Activated naive CD8-positive, alpha-beta T cell treated with anti-CD3 and anti-CD28 coated beads for 36 hours (primary cell): ENCODE measurements around the gene STARD13. TPM values are rescaled to one million over a fixed set of nuclear protein-coding genes. Genes with fewer than 3 reads are reported as not detected.

Source experiments
- DNase-seq: peaks from one replicate; pipeline ENCODE4 v3.0.0; 2021
- H3K27ac Mint-ChIP-seq: one replicate; pipeline ENCODE4 v1.8.0; 2022; ENCODE audit warnings: mild to moderate bottlenecking, moderate library complexity, mixed read lengths
- H3K27me3 Mint-ChIP-seq: one replicate; pipeline ENCODE4 v1.8.0; 2022; ENCODE audit warnings: mild to moderate bottlenecking, mixed read lengths
- H3K36me3 Mint-ChIP-seq: one replicate; pipeline ENCODE4 v1.8.0; 2021; ENCODE audit warnings: mild to moderate bottlenecking, mixed read lengths
- H3K4me1 Mint-ChIP-seq: one replicate; pipeline ENCODE4 v1.8.0; 2021; ENCODE audit warnings: mixed read lengths
- H3K4me3 Mint-ChIP-seq: one replicate; pipeline ENCODE4 v1.8.0; 2022; ENCODE audit warnings: mild to moderate bottlenecking, moderate library complexity, mixed read lengths
- H3K9me3 Mint-ChIP-seq: one replicate; pipeline ENCODE4 v1.8.0; 2022; ENCODE audit warnings: mixed read lengths
- total RNA-seq, 2 experiments: library from RNA; stranded (reverse); gene quantifications; one replicate each; pipeline ENCODE4 v1.2.3, GENCODE V29; 2021

The STARD13 gene
- total RNA-seq, 2 experiments from 2014 or later, result 0.23 TPM; not detected in 1

DNA sequence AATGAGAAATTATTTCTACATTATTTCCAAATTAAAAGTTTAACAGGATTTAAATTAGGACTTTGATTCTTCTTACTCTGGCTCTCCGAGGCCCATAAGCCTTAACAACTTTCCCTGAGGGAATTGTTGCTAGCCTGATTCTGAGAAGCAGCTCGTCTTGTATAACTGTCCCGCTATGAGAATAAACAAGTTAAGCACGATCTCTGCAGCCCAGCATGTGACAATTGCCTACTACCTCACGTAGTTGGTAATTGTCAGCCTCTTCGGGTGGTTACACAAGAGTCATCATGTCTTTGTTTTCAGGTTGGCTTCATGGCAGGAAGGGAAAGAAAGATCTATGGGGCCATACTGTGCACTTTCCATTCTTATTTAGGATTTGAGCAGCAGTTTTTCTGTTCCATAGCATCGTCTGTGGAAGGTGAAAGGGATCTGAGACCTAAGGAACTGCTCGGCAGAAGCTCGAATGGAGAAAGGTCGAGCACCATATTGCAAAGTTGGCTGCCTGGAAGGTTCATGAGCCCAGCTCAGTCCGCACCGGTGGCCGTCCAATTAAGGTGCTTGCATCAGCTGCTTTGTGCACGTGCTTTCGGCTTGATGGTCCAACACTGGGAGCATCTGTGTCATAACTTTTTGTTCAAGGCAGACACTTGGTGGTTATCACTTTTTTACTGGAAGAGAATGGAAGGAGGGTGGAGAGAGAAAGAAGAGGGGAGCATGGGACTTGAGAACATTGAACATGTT lies 1.8 kb upstream of the STARD13 start:
- Mint-ChIP-seq H3K36me3 (no peaks in the 10 kb centered on the region), H3K9me3 (no peaks in the 10 kb centered on the region), H3K4me1 (peaks cover 16% of the 10 kb centered on the region), H3K27ac (no peak overlapping the region), H3K27me3 (peaks cover 52% of the 10 kb centered on the region), H3K4me3 (no peak overlapping the region)
- DNase-seq, result no peak

GRCh38 chr13:33286128-33286527 lies 573 bp upstream of the STARD13 start:
- Mint-ChIP-seq H3K27ac (no peak overlapping the region), H3K9me3 (no peaks in the 10 kb centered on the region), H3K27me3 (peaks cover 63% of the 10 kb centered on the region), H3K4me1 (peaks cover 16% of the 10 kb centered on the region), H3K4me3 (peak overlapping the region; percentile 83), H3K36me3 (no peaks in the 10 kb centered on the region)
- DNase-seq, result no peak

GRCh38 chr13:33284916-33285315 lies 639 bp downstream of the STARD13 start:
- Mint-ChIP-seq H3K4me3 (peak overlapping the region; percentile 83), H3K4me1 (peaks cover 16% of the 10 kb centered on the region), H3K9me3 (no peaks in the 10 kb centered on the region), H3K36me3 (no peaks in the 10 kb centered on the region), H3K27ac (no peak overlapping the region), H3K27me3 (peaks cover 62% of the 10 kb centered on the region)
- DNase-seq, result no peak

DNA sequence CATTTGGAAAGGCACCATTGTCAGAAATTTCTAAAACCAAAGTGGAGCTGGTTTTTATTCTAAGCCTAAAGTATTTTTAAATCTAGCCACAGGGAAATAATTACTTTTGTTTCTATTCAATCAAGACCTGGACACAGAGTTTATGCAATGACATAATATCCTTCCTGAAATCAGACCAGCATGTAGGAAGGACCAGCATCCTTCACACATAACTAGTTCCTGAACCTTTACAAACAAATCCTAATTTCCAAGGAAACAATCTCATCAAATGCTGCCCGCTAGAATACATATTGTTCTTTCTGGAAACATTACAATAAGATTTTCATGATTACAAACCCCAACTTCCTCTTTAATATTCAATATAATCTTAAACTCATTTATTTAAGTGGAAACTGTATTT lies 1.5 kb downstream of the STARD13 start:
- Mint-ChIP-seq H3K9me3 (no peaks in the 10 kb centered on the region), H3K27ac (no peak overlapping the region), H3K36me3 (no peaks in the 10 kb centered on the region), H3K4me3 (no peak overlapping the region), H3K4me1 (peaks cover 16% of the 10 kb centered on the region), H3K27me3 (peaks cover 58% of the 10 kb centered on the region)
- no peak for DNase-seq

DNA sequence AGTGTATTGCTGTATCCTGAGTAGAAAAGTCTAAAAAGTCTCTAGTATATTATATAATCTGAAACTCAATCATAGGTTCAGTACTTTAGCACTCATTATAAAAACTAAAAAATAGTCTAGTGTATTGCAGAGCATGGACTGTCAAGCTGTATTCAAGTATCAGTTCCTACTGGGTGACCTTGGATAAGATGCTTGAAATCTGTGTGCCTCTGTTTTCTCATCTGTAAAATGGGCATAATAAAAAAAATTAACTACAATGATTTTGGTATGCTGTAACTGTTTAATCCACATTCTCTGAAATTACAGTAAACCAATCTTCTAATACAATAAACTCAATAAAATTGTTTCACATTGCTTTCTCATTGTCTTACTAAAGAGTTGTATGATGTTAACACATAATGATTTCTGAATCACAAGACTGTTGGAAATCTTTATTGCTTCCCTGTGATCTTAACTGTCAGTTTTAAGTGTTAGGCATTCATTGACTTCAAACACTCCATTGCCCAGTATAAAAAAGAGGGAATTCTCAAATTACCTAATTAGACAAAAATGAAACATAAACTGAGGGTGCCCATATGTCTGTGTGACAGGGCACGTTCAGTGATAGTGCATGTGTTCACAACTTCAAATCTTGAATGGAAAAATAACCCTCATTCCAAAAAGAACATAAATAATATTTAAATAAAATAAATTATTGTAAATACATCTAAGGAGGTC lies 2.2 kb downstream of the STARD13 start:
- Mint-ChIP-seq H3K4me3 (no peak overlapping the region), H3K36me3 (no peaks in the 10 kb centered on the region), H3K4me1 (peaks cover 16% of the 10 kb centered on the region), H3K27me3 (peaks cover 56% of the 10 kb centered on the region), H3K9me3 (no peaks in the 10 kb centered on the region), H3K27ac (no peak overlapping the region)
- DNase-seq, result no peak

- no peaks in the 10 kb centered on the region for H3K9me3 Mint-ChIP-seq
- no peak overlapping the region for H3K4me3 Mint-ChIP-seq
- DNase-seq, result no peak
- peaks cover 51% of the 10 kb centered on the region for H3K27me3 Mint-ChIP-seq
- no peak overlapping the region for H3K27ac Mint-ChIP-seq
- H3K4me1 Mint-ChIP-seq, result peaks cover 16% of the 10 kb centered on the region
- H3K36me3 Mint-ChIP-seq, result no peaks in the 10 kb centered on the region
Observed at GRCh38 chr13:33281951-33282595, 3.5 kb downstream of the STARD13 start.

- Mint-ChIP-seq H3K27me3 (peaks cover 41% of the 10 kb centered on the region), H3K4me1 (peaks cover 9% of the 10 kb centered on the region), H3K36me3 (no peaks in the 10 kb centered on the region), H3K4me3 (no peak overlapping the region), H3K9me3 (no peaks in the 10 kb centered on the region), H3K27ac (no peak overlapping the region)
- no peak for DNase-seq
Observed at GRCh38 chr13:33280923-33281322, 4.6 kb downstream of the STARD13 start.

DNA sequence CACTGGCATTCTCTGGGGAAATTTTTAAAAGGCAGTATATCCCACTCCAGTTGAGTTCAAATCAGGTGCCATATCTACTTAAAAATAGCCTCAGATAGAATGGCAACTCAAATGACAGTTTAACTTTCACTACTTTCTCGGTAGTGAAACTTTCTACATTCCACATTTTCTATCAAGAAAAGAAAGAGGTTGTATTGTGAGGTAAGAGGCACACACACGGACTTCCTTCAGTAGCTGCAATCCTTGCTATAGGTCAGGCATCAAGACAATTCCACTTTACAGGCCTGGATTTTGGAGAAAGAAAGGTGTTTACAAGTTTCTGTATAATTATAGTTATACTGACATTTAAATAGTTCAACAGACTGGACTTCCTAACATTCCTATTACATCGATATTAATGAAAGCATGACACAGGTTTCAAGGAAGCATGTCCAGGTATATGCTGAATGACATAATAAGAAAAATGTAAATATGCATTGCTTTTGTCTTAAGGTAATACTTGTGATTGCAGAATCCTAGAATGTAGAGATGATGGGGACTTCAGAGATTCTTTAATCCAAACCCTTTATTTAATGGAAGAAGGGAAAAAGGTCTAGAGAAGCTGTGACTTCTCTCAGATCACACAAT lies 5.2 kb downstream of the STARD13 start:
- Mint-ChIP-seq H3K9me3 (no peaks in the 10 kb centered on the region), H3K36me3 (no peaks in the 10 kb centered on the region), H3K27ac (no peak overlapping the region), H3K27me3 (peaks cover 36% of the 10 kb centered on the region), H3K4me1 (peaks cover 4% of the 10 kb centered on the region), H3K4me3 (no peak overlapping the region)
- no peak for DNase-seq

DNA sequence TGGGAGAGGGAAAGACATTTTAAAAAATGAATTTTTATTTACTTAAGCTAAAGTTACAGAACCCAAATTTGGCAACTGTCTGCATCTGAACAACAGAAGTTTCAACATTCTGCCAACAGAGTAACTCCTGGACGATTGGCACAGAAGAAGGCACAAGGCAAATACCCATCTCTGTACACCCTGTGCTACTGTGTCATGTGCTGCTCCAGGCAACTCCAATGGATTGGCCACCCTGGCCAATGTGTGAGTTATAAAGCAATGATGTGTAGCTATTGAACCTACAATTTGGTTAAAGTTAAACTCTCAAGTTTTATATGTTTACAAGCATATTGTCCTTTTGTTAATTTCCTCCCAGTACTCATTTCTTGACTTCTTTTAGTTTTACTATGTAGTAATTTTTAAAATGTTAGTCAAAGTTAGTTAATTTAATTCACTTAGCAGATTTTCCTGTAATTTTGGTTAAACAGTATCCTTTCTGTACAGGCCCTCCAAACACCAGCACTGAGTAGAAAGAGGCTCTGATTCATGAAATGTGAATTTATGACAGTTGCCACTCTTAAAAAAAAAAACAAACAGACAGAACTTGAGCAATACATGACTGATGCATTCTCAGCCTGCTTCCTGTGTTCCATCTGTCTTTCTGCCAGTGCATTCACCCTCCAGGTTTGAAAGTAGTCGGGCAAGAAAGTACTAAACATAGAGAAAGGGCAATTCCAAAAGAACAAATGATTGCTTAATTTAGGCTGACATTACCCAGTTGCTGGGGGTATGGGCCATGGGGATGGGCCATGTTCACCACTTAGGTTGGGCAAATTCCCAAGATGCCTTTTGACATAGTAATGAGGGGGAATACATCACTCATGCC lies 5.9 kb downstream of the STARD13 start:
- H3K27ac Mint-ChIP-seq, result no peak overlapping the region
- H3K27me3 Mint-ChIP-seq, result peaks cover 28% of the 10 kb centered on the region
- H3K9me3 Mint-ChIP-seq, result no peaks in the 10 kb centered on the region
- H3K4me3 Mint-ChIP-seq, result no peak overlapping the region
- no peaks in the 10 kb centered on the region for H3K4me1 Mint-ChIP-seq
- DNase-seq, result no peak
- no peaks in the 10 kb centered on the region for H3K36me3 Mint-ChIP-seq

- no peak overlapping the region for H3K27ac Mint-ChIP-seq
- no peaks in the 10 kb centered on the region for H3K4me1 Mint-ChIP-seq
- peaks cover 27% of the 10 kb centered on the region for H3K27me3 Mint-ChIP-seq
Observed at GRCh38 chr13:33278913-33279312, 6.6 kb downstream of the STARD13 start.

DNA sequence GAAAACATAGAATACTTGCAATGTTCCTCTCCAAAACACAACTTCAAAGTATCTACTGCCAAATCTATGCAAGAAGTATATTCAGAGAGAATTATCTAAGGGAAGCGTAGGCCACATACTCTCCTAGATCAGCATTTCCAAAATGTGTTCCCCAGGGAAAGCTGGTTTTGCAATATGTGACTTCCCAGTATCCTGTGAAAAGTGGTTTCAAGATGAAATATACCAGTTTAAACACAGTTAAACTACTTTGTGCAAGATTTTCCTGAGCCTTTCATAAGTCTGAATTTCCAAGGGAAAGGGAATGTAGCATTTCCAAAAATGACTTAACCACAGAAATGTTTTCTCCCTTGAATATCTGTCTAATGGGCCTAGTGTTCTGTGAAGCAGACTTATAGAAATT lies 7.6 kb downstream of the STARD13 start:
- DNase-seq, result no peak
- Mint-ChIP-seq H3K36me3 (no peaks in the 10 kb centered on the region), H3K27ac (no peak overlapping the region)

More at GRCh38 chr13:33278913-33279312, 6.6 kb downstream of the STARD13 start:
- no peak overlapping the region for H3K4me3 Mint-ChIP-seq
- no peak for DNase-seq
- no peaks in the 10 kb centered on the region for H3K9me3 Mint-ChIP-seq
- no peaks in the 10 kb centered on the region for H3K36me3 Mint-ChIP-seq

GRCh38 chr13:33277037-33277740 lies 8.4 kb downstream of the STARD13 start:
- DNase-seq, result no peak
- peaks cover 29% of the 10 kb centered on the region for H3K27me3 Mint-ChIP-seq
- H3K36me3 Mint-ChIP-seq, result no peaks in the 10 kb centered on the region
- no peaks in the 10 kb centered on the region for H3K9me3 Mint-ChIP-seq
- no peak overlapping the region for H3K4me3 Mint-ChIP-seq
- H3K4me1 Mint-ChIP-seq, result no peaks in the 10 kb centered on the region
- H3K27ac Mint-ChIP-seq, result no peak overlapping the region

More for the DNA sequence above, 7.6 kb downstream of the STARD13 start:
- H3K9me3 Mint-ChIP-seq, result no peaks in the 10 kb centered on the region
- peaks cover 27% of the 10 kb centered on the region for H3K27me3 Mint-ChIP-seq
- H3K4me3 Mint-ChIP-seq, result no peak overlapping the region
- no peaks in the 10 kb centered on the region for H3K4me1 Mint-ChIP-seq

DNA sequence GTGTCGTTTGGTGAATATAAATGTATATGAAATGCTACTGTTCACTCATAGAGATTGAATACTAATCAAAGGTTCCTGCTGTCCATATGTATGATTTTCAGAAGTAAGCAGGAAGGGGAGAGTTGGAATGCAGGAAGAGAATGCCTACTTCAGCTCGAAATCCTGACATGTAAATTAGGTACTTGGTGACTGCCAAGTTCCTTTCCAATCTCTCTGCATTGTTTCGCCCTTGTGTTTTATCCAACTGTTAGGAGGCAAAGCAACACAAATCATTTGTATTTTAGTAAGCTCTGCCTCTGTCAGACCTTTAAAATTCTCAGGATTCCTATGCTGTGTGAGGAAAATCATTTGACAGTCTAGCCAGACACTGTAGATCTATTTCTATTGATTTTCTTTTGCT lies 9.0 kb downstream of the STARD13 start:
- H3K4me1 Mint-ChIP-seq, result no peaks in the 10 kb centered on the region
- no peaks in the 10 kb centered on the region for H3K9me3 Mint-ChIP-seq
- no peak for DNase-seq
- H3K27me3 Mint-ChIP-seq, result peaks cover 23% of the 10 kb centered on the region
- no peak overlapping the region for H3K4me3 Mint-ChIP-seq
- H3K27ac Mint-ChIP-seq, result no peak overlapping the region
- no peaks in the 10 kb centered on the region for H3K36me3 Mint-ChIP-seq

DNA sequence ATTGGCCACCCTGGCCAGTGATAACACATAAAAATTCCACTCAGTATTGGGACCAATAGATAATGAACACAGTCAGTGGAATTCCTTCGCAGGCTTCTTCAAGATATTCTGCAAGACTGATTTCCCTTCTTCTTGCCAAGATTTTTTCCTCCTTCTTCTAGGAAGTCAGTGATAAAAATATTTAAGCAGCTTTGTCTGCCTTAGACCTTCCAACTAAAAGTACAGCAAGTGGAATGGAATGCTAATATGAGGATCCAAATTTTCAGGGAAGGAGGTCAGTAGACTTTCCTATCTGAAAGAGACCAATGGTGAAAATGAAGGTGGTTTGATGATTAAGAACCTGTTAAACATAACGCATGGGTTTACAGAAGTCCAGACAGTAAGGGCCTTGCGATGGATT lies 9.6 kb downstream of the STARD13 start:
- no peak for DNase-seq
- Mint-ChIP-seq H3K27me3 (peaks cover 19% of the 10 kb centered on the region), H3K4me1 (no peaks in the 10 kb centered on the region), H3K4me3 (no peak overlapping the region), H3K27ac (no peak overlapping the region), H3K36me3 (no peaks in the 10 kb centered on the region), H3K9me3 (no peaks in the 10 kb centered on the region)
